Suppressor macrophage treated with lipopolysaccharide for 4 hours (primary cell): ENCODE results near the gene TCEA3.

Source experiments
- DNase-seq: peaks from one replicate; pipeline ENCODE4 v3.0.0-alpha.2; 2020

The TCEA3 gene

DNA sequence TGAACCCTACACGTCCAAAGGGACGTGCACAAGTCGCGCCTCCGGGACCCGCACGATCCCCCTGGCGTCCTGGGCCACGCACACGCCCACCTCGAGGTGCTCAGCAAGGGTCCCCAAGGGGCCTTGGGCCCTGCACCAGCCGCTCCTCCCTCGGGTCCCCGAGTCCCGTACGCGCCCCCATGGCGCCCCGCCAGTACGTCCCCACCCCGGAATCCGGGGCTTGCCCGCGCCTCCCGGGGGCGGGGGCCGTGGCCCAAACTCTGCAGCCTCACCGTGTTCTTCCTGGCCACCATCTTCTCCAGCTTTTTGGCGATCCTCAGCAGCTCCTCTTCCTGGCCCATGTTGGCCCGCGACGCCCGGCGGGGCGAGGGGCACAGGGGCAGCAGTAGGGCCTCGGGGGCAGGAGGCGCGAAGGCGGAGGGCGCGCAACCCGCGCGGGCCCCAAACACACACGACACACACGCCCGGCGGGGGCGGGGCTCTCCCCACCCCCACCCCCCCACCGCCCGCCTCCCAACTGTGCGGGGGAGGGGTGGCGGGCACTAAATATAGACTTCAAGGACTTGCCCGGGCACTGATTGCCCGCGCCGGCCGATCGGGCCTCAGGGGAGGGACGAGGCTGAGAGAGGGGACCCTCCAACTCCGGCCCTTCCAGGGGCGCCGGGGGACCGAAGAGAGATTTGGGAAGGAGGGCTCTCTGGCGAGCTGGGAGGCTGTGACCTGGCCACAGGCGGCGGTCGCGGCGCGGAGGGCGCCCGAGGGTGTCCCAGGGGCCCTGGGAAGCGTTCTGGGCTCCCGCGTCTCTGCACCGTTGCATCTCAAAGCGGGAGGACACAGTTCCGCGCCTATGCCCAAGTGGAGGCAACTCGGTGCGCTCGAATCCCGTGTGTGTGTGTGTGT, at the start of gene TCEA3:
TCEA3 (minus strand) TSS at position 456 of the 900 bp plus-strand sequence; CDS start at position 341, 115 bp downstream.
- no peak for DNase-seq

DNA sequence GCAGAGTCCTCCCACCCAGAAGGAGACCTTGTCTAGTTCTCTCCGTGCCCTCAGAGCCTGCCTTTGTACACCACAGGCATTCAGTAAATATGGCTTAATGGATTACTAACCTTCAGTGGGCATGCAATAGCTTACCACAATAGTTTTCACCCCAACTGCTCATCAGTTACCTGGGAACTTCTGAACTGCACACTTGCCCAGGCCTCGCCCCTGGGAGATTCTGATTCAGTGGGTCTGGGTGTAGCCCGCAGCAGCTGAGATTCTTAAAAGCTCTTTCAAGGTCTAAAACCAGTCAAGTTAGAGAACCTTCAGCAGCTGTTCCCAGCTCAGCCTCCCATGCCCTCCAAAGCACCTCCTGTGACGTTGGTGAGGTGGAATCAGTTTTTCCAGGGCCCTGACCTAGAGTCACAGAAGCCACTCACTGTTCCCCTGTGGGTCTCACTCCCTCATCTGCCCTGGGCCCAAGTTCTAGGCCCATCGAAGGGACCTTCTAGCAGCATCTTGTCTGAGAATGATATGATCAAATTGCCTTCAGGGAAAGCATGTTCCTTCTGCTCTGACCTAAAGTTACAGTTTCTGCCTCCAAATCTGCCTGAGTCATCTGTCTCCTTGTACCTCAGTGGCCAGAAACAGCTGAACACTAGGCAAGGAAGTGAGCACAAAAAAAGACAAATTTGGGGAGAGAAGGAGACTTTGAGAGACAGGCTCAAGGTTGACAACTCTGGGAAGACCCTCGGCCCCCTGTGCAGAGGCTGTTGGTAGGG, 48.7 kb upstream of the TCEA3 start:
- DNase-seq: no peak

DNA sequence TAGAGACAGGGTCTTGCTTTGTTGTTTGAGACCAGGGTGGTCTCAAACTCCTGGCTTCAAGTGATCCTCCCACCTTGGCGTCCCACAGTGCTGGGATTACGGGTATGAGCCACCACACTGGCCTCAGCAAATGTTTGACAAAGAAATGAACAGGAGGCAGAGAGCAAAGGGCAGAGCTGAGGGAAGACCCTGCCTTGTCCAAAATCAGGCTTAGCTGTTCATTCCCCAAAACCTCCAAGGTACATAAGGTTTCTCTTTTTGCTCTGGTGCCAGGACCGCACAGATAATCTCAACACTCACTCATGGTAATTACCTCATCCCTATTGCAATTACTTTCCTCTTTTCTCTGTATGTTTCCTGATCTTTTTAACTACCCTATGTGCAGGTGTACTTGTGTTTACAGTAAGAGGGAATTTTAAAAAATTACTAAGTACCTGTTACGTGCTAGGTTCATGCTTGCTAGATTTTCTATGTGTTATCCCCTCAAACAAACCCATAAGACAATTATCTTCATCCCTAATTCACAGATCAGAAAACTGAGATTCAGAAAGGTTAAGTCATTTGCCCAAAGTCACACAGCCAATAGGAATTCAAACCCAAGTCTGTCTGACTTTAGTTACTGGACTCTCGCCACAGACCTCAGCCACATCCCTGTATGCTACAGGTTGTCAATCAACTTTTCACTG, 47.9 kb upstream of the TCEA3 start:
- DNase-seq: no peak

DNA sequence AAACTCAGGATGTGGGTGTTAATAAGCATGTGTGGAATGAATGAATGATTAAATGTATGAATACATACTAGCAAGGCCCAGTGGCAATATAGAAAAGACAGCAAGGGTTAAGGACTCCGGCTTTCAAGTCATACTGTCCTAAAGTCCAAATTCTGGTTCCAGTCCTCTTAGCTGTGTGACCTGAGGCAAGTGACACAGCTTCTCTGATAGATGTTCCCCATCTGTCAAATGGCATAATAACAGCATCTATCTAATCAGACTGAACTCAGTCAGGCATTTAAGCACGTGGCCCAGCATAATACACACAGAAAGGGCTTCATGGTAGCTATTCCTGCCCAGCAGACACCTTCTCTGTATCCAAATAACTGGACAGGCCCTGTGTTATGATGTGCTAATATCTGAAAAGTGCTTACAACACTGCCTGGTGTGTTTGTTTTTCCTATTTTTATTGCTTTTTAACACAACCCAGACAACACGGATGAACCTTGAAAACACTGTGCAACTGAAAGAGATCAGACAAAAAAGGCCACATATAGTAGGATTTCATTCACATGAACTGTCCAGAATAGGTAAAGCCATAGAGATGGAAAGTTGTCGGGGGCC, 47.0 kb upstream of the TCEA3 start:
- DNase-seq: no peak

DNA sequence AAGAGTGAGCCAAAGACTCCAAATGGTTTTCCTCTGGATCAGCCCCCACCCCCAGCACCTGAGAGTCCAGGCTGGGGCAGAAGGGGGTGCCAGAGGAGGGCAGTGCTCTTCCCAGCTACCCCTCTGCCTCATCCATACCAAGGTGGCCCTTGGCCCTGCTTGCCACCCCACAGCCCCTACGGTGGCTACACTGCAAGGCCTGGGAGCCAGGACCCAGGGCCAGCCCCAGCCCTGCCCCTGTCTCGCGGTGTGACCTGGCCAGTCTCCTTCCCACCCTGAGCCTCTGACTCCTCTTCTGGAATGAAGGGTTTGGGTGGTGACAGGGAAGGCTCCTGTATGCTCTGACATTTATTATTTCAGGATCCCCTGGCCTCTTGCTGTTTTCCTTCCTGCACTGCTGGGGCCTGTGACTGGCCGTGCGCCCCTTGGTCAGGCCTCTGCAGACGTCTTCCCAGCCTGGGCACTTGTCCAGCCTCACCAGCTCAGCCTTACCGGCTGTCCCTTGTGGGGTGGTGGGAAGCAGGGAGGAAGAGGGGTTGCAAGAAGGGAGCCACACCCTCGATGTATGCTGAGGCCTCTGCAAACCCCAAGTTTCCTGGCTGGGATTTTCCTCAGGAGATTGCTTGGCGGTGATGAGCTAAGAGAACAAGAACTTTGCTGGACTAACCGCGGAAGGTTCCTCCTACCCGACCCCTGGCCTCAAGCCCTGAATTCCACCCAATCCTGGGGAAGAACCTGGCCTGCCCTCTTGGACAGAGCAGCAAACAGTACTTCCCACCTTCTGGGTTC, 45.9 kb upstream of the TCEA3 start:
- DNase-seq: no peak

DNA sequence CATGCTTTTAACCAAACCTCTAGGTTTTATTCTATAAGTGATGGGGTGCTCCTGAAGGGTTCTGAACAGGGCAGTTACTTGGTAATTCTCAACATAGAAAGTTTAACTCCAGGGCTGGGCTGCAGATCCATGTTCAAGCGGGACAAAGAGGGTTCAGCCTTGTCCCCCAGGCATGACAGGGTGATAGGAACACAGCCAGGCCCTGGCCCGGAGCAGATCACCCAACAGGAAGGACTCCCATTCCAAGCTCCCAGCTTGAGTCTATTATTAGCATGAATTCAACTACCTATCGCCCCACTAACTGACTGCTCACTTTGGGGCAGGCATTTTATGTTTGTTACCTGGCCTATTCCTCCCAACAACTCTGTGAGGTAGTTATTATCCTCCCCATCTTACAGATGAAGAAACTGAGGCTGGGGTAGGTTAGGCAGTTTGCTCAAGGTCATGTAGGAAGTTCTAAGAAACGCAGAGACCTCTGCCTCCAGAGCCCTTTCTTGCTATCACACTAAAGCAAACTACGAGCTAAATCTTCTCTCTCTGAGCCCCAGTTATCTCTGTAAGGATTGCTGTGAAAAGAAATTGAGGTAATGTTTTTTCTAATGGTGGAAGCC, 44.9 kb upstream of the TCEA3 start:
- DNase-seq: no peak

DNA sequence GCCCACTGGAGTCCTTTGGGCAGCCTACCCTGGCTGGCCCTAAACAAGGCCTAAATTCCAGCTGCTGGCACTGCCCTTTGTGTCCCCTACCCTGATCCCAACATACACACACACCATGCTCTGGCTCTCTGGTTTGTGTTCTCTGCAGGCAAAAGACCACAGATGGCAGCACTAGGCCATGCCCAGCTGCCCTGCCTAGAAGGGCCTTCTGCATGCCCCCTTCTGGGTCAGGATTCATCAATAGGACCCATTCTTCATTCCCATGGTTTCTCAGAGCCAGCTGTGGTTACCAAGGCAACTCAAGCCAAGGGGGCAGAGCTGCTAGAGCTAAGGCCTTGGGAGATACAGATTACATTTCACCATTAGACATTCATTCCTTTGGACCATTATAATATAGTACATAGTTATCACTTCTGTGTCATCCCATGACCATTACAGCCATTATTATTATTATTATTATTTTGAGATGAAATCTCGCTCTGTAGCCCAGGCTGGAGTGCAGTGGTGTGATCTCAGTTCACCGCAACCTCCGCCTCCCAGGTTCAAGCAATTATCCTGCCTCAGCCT, 42.0 kb upstream of the TCEA3 start:
- DNase-seq: no peak

DNA sequence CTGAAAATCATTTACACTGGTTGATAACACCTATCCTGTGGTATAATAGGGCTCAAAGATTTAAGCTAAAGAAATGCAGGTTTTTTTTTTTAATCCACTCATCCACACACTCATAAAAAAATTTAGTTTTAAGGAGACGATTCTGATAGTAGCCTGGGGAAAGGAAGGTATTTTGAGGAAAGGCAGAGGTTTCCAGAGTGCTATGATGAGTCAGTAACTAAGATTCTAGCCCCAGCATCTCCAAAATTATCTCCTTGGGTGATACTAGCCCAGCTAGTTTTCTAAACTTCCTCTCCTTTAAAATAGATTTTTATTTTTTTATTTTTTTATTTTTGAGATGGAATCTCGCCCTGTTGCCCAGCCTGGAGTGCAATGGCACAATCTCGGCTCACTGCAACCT, 38.7 kb upstream of the TCEA3 start:
- no peak for DNase-seq

DNA sequence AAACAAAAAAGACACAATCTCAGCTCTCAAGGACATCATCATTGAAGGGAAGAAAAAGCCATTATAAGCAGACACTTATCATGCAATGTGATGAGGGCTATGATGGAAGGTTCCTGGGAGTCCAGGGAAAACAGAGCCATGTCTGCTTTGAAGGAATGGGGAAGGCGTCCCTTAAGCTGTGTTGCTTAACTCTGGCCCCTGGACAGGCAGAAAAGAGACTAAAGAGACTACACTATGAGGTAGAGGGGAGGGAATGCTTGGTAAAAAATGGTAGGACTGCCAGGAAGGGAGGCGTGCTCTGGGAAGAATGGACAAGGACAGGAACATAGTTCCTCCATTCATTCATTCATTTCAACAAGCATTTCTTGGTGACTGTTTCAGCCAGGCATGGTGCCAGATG, 38.2 kb upstream of the TCEA3 start:
- no peak for DNase-seq

DNA sequence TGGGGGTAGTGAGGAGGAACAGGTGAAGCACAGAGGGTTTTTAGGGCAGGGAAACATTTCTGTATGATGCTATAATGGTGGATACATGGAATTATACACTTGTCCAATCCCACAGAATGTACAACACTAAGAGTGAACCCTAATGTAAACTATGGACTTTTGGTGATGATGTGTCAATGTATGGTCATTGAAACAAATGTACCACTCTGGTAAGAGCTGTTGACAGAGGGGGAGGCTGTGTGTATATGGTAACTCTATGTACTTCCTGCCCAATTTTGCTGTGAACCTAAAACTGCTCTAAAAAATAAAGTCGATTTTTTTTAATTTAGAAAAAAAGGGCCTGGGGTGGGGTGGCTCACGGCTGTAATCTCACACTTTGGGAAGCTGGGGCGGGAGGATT, 36.5 kb upstream of the TCEA3 start:
- no peak for DNase-seq

DNA sequence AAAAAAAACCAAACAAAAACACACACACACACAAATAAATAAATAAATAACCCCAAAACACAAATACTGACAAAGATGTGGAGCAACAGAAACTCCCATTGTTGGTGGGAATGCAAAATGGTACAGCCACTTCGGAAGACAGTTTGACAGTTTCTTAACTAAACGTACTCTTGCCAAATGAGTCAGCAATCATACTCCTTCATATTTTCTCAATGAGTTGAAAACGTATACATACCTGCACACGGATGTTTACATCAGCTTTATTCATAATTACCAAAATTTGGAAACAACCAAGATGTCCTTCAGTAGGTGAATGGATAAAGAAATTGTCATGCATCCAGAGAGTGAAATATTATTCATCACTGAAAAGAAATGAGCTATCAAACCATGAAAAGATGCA, 36.0 kb upstream of the TCEA3 start:
- DNase-seq: no peak

DNA sequence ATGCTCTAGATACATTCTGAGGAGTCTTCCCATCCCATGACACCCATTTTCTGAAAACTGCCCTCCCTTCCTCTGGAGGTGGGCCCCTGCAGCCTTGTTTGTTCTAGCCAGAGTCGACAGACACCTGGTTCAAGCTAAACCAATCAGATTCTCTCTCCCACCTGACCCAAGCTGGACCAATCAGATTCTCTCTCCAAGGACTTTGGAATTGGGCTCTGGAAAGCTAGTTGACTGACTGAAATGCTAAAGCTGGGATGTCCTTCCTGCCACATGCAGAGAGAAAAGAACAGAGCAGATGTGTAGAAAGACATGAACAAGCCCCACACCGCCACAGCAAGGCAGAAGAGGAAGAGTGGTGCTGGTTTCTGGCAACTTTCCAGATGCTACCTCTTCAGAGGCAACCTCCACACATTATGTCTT, 34.8 kb upstream of the TCEA3 start:
- DNase-seq: no peak

DNA sequence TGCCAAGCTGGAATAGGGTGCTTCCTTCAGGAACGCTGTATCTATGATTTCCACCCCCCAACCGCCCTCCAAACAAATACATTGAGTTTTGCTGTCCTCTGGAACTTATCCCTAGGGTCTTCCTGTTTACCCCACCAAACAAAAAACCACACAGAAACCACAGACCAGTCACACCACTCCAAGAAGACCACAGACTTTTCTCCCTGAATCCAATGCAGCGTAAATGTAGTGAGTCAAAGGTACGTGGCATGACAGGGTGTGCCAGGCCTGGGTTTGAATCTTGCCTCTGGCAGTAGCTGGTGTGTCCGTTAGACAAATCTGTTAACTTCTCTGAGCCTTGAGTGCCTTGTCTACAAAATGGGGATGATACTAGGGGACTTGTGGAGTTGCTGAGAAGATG, 31.7 kb upstream of the TCEA3 start:
- DNase-seq: no peak

DNA sequence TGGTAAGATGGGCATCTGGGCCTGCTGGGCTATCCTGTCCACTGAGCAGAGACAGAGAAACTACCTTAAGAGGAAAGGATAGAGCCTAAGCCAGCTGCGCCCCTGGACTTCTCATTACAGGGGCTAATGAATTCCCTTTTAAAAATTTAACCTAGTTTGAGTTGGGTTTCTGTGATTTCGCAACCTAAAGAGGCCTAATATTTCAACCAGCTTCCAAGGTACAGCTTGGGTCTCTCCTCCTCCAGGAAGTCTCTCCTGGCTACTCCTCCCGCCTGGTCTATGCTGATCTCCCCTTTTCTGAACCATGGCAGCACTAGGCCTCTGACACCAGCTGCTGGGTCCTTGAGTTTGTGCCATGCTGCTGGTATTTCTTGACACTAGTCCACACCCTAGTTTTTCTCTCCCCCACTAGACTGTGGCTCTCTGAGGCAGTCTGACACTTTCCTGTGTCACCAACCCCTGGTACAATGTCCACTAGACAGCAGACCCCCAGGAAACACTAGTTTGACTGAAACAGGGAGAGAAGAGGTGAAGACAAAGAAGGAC, 29.0 kb upstream of the TCEA3 start:
- DNase-seq: no peak

DNA sequence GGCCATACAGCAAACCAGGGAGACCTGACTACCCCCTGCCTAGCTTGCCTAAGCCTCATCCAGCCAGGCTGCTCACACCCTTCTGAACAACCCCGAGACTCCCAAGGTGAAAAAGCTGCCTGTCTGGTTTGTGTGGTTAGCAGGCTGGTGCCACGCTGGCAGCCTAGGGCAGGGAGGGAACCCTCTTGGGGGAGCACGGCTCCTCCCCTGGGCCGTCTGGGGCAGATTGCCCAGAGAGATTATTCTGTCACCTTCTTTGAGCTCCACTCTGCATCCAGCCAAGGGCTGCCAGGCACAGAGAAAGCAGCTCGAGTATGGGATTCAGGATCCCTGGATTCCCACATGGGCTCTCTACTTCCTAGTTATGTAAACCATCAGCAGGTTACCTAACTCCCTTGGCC, 27.5 kb upstream of the TCEA3 start:
- DNase-seq: no peak

DNA sequence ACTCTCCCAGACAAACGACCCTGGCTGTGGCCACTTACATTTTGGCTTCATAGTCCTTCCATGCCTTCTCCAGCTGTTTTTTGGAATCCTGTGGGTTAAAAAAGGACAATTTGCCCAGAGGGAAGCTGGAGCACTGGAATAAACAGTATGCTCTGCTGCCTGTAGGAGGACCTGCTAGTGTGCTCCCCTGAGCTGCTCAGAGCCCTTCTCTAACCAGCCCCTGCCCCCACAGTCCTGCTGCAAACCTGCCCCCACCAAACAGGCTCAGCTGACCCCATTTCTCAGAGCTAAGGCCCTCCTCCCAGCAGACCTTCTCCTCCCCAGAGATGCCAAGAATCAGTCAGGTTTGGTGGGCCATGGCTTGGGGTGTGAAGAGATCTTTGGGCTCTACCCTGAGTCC, 26.9 kb upstream of the TCEA3 start:
- DNase-seq: no peak

DNA sequence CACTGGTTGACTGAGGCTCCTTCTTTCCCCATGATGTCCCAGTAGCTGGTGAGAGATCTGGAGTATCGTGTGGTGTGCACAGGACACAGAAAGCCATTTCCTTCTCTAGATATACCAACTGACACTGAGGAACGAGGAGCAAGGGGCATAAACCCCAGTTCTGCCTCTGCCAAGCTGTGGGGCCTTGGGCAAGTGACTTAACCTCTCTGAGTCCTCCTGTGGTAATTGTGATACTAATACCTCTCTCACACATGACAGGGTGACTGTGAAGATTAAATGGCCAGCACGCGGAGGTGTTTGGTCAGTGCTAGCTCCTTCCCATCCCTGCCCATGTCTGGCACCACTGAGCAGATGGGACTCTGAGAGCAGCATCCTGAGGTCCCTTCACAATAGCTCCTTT, 26.3 kb upstream of the TCEA3 start:
- no peak for DNase-seq

DNA sequence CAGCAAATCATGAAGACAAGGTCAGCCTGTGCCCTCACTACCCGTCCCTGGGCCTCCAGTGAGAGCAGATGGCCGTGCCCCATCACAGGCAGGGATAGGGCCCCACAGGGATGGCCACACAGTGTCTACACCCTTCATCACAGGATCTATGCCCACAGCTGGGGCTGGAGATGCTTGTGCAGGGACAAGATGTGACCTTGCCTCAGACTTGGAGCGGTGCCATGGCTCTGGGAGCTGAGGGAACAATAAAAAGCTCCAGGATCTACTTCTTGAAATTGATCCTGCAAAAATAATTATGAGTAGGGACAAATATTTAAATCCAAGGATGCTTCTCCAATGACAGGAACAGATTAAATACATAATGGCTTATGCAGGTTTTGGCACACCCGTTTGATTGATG, 25.4 kb upstream of the TCEA3 start:
- no peak for DNase-seq

DNA sequence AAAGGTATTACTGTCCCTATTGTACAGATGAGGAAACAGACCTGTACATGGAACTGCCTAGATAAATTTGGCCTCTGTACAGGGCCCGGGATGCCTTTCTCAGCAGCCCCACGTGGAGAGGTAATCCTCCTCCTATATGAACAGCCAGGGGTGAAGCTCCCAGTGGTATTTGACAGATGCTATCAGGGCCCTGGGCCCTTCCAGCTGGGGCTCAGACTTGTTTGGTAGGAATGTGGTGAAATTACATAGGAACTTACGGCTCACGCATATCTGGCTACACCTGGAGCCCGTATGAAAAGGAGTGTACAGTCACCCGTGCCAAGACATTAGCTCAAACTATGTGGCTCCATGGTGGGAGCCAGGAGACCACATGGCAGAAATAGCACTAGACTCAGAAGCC, 24.8 kb upstream of the TCEA3 start:
- no peak for DNase-seq

DNA sequence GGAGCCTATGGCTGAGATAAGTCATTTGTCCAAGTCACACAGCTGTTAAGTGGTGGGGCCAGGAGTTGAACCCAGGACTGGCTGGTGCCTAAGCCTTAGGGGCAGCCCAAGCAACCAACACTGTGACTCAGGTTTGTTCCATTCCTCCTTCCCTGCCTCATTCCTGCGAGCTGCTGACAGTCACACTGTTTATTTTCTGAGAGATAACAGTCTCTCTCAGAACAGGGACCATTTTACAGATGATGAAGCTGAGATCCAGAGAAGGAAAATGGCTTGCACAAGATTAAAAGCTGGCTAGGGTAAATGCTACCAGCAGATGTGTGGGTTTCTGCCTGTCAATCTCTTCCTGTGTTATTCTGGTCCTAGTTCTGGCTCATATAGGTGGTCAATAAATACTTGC, 24.3 kb upstream of the TCEA3 start:
- no peak for DNase-seq

DNA sequence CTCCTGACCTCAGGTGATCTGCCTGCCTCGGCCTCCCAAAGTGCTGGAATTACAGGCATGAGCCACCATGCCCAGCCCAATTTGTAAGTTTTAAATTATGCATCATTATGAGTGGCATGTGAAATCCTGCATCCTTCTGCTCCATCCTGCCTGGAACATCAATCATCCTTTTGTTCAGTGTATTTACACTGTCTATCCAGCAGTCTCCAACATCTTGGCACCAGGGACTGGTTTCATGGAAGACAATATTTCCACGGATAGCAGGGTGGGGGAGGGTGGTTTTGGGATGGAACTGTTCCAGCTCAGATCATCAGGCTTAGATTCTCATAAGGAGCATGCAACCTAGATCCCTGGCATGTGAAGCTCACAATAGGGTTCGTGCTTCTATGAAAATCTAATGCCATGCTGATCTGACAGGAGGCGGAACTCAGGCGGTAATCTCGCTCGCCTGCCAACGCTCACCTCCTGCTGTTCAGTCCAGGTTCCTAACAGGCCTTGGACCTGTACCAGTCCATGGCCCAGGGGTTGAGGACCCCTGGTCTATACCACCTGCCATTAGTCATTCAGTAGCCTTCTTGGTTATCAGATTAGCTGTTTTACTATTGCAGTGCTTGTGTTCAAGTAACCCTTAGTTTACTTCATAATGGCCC, 22.2 kb upstream of the TCEA3 start:
- DNase-seq: no peak
